PC-3 (cell line): Measurements from ENCODE around the gene TASOR2. TPM values are rescaled to one million over a fixed set of nuclear protein-coding genes. Genes with fewer than 3 reads are reported as not detected.

Source experiments
- ATAC-seq: fragments of 200-7000 bp; cut with Tn5 transposase; 2 replicates; pipeline ENCODE4 v1.9.1; 2020; ENCODE audit warnings: mild to moderate bottlenecking, moderate library complexity
- BruUV-seq: library from RNA; stranded (reverse); fragments of 400-500 nt; replicated peaks from 2 replicates; lab custom pipeline; 2021; lab: Mats Ljungman, UMichigan
- CTCF ChIA-PET: fragments of 300-600 bp; sonication (Branson Sonifier 250); formaldehyde crosslinking; loops from one replicate; lab custom pipeline; 2022; ENCODE audit warnings: antibody characterized with exemption; lab: Charles Lee
- POLR2A ChIA-PET: fragments of 300-600 bp; sonication (Branson Sonifier 250); formaldehyde crosslinking; loops from one replicate; lab custom pipeline; 2022; ENCODE audit warnings: antibody characterized with exemption; ENCODE audit not compliant: unreplicated experiment; lab: Charles Lee
- DNase-seq: peaks from one replicate; pipeline ENCODE4 v3.0.0-alpha.2; 2015
- H2AFZ ChIP-seq: fragments of 300-600 bp; sonication (generic); 2 replicates; pipeline ENCODE4 v1.6.0; 2016; ENCODE audit warnings: antibody characterized with exemption, low read length
- H3F3A ChIP-seq: fragments of 300-600 bp; sonication (generic); one replicate; pipeline ENCODE4 v1.6.0; 2017; ENCODE audit warnings: antibody characterized with exemption, low read length, control low read depth, mild to moderate bottlenecking; ENCODE audit not compliant: unreplicated experiment
- H3K27ac ChIP-seq: fragments of 300-600 bp; sonication (generic); 2 replicates; pipeline ENCODE4 v1.5.1; 2016; ENCODE audit warnings: mild to moderate bottlenecking, low read length
- H3K27me3 ChIP-seq: fragments of 300-600 bp; sonication (generic); 2 replicates; pipeline ENCODE4 v1.6.1; 2016; ENCODE audit warnings: low read length, mixed read lengths
- H3K36me3 ChIP-seq: fragments of 300-600 bp; sonication (generic); 2 replicates; pipeline ENCODE4 v1.6.1; 2016; ENCODE audit warnings: low read depth, mixed run types, low read length, mixed read lengths
- H3K4me1 ChIP-seq: fragments of 300-600 bp; sonication (generic); 2 replicates; pipeline ENCODE4 v1.5.1; 2016; ENCODE audit warnings: low read length; ENCODE audit not compliant: insufficient read depth
- H3K4me2 ChIP-seq: fragments of 300-600 bp; sonication (generic); 2 replicates; pipeline ENCODE4 v1.6.0; 2016; ENCODE audit warnings: low read length
- H3K4me3 ChIP-seq: fragments of 300-600 bp; sonication (generic); 2 replicates; pipeline ENCODE4 v1.5.1; 2016; ENCODE audit warnings: mild to moderate bottlenecking, low read length, mixed read lengths
- H3K79me2 ChIP-seq: fragments of 300-600 bp; sonication (generic); 2 replicates; pipeline ENCODE4 v1.6.1; 2017; ENCODE audit warnings: low read length, mixed read lengths
- H3K9ac ChIP-seq: fragments of 300-600 bp; sonication (generic); 2 replicates; pipeline ENCODE4 v1.6.0; 2016; ENCODE audit warnings: mild to moderate bottlenecking, low read length
- H3K9me2 ChIP-seq: fragments of 300-600 bp; sonication (generic); replicated peaks from 2 replicates; pipeline ENCODE4 v1.6.1; 2016; ENCODE audit warnings: mixed run types, low read length, mixed read lengths
- H3K9me3 ChIP-seq: fragments of 300-600 bp; sonication (generic); 2 replicates; pipeline ENCODE4 v1.6.1; 2016; ENCODE audit warnings: low read length, mixed read lengths
- H4K20me1 ChIP-seq: fragments of 300-600 bp; sonication (generic); 2 replicates; pipeline ENCODE4 v1.6.1; 2016; ENCODE audit warnings: low read length, mixed read lengths
- EZH2 ChIP-seq: fragments of 300-600 bp; sonication (generic); IDR thresholded peaks from one replicate; pipeline ENCODE4 v1.6.1; 2017; ENCODE audit warnings: antibody characterized with exemption, mild to moderate bottlenecking, low read length; ENCODE audit not compliant: unreplicated experiment
- EZH2phosphoT487 ChIP-seq: fragments of 300-600 bp; sonication (generic); IDR thresholded peaks from 2 replicates; pipeline ENCODE4 v1.6.1; 2018; ENCODE audit warnings: mild to moderate bottlenecking, antibody characterized with exemption, low read length, borderline replicate concordance
- intact Hi-C: fragments of 100-400 bp; cut with micrococcal nuclease; formaldehyde crosslinking; loops from 2 replicates; pipeline ENCODE4 v1.9.0; 2023
- total RNA-seq: library from RNA; depleted of rRNA; stranded (reverse); fragments of >200 nt; gene quantifications from 2 replicates; pipeline ENCODE4 v1.2.3, GENCODE V29; 2014
- TF ChIP-seq, protein P1 (sequence below): fragments of 300-600 bp; sonication (generic); conservative IDR thresholded peaks from 2 replicates; pipeline ENCODE4 v1.5.1; 2017; ENCODE audit warnings: antibody characterized with exemption, low read depth, mild to moderate bottlenecking, low read length

Gene TASOR2
- total RNA-seq, 1 experiment from 2014 or later, result 47.3 TPM

DNA sequence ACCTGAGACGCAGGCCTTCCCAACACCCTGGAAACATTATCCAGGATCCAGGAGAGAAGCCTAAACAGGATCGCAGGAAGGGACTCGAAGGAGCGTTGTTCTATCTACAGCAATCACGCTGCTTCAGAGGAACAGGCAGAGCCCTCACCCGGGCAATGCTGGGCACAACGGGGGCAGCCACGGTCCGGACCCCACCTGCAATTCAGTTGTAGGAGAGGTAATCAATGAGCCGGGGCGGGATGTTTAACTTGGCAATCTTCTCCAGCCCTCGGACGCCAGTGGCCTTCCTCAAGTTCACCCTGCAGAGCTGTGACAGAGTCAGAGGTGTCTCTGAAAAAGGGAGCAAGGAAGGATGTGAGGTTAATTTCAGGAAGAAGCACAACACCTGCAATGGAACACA lies 44.1 kb upstream of the TASOR2 start:
- ChIA-PET CTCF (no interaction called here), POLR2A (no interaction called here)
- intact Hi-C loops, result no loop called here
- BruUV-seq, result no TSS peak
- no peak overlapping the region for H2AFZ ChIP-seq
- H3K9me2 ChIP-seq, result no peaks in the 10 kb centered on the region
- no peaks in the 10 kb centered on the region for H3K27me3 ChIP-seq
- no peaks in the 10 kb centered on the region for H3F3A ChIP-seq
- DNase-seq (no peak), ATAC-seq (no peak)
- no peaks in the 10 kb centered on the region for H3K4me1 ChIP-seq
- no peak overlapping the region for H3K9ac ChIP-seq
- no peak overlapping the region for H3K4me3 ChIP-seq
- no peaks in the 10 kb centered on the region for H4K20me1 ChIP-seq
- H3K4me2 ChIP-seq, result no peak overlapping the region
- no peaks in the 10 kb centered on the region for H3K79me2 ChIP-seq
- no peaks in the 10 kb centered on the region for H3K9me3 ChIP-seq
- no peaks in the 10 kb centered on the region for H3K36me3 ChIP-seq
- H3K27ac ChIP-seq, result no peak overlapping the region
- no peak for TF ChIP-seq EZH2phosphoT487
- TF ChIP-seq, protein P1, sequence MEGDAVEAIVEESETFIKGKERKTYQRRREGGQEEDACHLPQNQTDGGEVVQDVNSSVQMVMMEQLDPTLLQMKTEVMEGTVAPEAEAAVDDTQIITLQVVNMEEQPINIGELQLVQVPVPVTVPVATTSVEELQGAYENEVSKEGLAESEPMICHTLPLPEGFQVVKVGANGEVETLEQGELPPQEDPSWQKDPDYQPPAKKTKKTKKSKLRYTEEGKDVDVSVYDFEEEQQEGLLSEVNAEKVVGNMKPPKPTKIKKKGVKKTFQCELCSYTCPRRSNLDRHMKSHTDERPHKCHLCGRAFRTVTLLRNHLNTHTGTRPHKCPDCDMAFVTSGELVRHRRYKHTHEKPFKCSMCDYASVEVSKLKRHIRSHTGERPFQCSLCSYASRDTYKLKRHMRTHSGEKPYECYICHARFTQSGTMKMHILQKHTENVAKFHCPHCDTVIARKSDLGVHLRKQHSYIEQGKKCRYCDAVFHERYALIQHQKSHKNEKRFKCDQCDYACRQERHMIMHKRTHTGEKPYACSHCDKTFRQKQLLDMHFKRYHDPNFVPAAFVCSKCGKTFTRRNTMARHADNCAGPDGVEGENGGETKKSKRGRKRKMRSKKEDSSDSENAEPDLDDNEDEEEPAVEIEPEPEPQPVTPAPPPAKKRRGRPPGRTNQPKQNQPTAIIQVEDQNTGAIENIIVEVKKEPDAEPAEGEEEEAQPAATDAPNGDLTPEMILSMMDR, result no peak
- TF ChIP-seq EZH2, result no peak

GRCh38 chr10:5641501-5641900 lies 43.1 kb upstream of the TASOR2 start:
- H3K27me3 ChIP-seq, result no peaks in the 10 kb centered on the region
- no peak overlapping the region for H3K9ac ChIP-seq
- H3F3A ChIP-seq, result no peaks in the 10 kb centered on the region
- no peak overlapping the region for H3K4me2 ChIP-seq
- ATAC-seq, result no peak
- no peaks in the 10 kb centered on the region for H4K20me1 ChIP-seq
- no peak overlapping the region for H3K27ac ChIP-seq
- TF ChIP-seq, protein P1, result no peak
- TF ChIP-seq EZH2, result no peak
- no peak for TF ChIP-seq EZH2phosphoT487
- H3K36me3 ChIP-seq, result no peaks in the 10 kb centered on the region
- H3K4me1 ChIP-seq, result no peaks in the 10 kb centered on the region
- CTCF ChIA-PET, result no interaction called here
- no peak for DNase-seq
- H3K9me2 ChIP-seq, result no peaks in the 10 kb centered on the region
- no TSS peak for BruUV-seq
- POLR2A ChIA-PET, result no interaction called here
- intact Hi-C loops, result no loop called here
- no peaks in the 10 kb centered on the region for H3K9me3 ChIP-seq
- H2AFZ ChIP-seq, result no peak overlapping the region
- H3K79me2 ChIP-seq, result no peaks in the 10 kb centered on the region
- no peak overlapping the region for H3K4me3 ChIP-seq

DNA sequence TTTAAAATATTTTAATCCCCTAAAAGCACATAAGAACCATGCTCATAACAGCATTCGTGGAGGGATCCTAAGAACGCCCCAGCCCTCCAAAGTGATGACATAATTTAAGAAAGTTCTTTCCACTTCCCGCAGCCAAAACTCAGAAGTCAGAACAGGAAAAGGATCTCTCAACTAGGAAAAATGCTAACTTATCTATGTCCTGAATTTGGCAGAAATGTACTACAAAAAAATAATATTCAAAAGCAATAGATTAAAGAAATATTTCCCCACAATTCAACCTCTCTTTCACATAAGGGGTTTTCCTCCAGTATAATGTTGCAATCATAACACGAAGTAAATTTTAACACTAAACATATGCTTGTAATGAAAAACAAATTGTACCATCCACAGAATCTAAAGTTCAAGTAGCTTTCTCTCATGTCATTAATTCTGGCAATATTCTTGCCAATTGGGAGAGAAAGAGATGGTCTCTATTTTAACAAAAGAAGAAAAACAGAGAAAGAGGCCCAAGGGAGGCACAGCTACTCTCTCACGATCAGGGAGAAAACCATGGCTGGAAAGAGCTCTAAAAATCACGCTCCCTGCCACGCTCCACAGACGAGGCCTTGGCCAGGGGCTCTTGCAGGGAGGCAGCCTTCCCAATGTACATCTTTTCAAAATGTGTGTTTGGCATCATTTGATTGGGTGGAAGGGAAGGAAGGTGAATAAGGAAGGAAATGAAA lies 41.1 kb upstream of the TASOR2 start:
- ATAC-seq (no peak), DNase-seq (no peak)
- Histone ChIP-seq H3K4me1 (no peaks in the 10 kb centered on the region), H4K20me1 (no peaks in the 10 kb centered on the region), H2AFZ (no peak overlapping the region), H3K9me2 (no peaks in the 10 kb centered on the region), H3K4me2 (no peak overlapping the region), H3K9ac (no peak overlapping the region), H3K36me3 (no peaks in the 10 kb centered on the region), H3K79me2 (no peaks in the 10 kb centered on the region), H3K4me3 (no peak overlapping the region), H3K27me3 (no peaks in the 10 kb centered on the region), H3K27ac (no peak overlapping the region), H3F3A (no peaks in the 10 kb centered on the region), H3K9me3 (no peaks in the 10 kb centered on the region)
- POLR2A ChIA-PET, result no interaction called here
- TF ChIP-seq EZH2phosphoT487 (no peak), EZH2 (no peak)
- TF ChIP-seq, protein P1, result no peak
- CTCF ChIA-PET, result no interaction called here
- intact Hi-C loops, result no loop called here
- no TSS peak for BruUV-seq
